Ureter (tissue), 1 donor: ENCODE results near the gene DCHS1. TPM values are rescaled to one million over a fixed set of nuclear protein-coding genes. Genes with fewer than 3 reads are reported as not detected.
"Not testable (repeated sequence)": the region's sequence is repeated elsewhere in the genome, so short reads cannot be mapped to it uniquely, and the experiment has no call there.

ENCODE experiments used
- DNase-seq: peaks from one replicate; pipeline ENCODE4 v3.0.0-alpha.2; 2020; ENCODE audit warnings: low spot score
- total RNA-seq: library from RNA; stranded (reverse); gene quantifications from one replicate; pipeline ENCODE4 v1.2.4, GENCODE V29; 2023
- donor health status: DM: yes; HTN: yes; CAD: no.

DCHS1 gene, protein sequence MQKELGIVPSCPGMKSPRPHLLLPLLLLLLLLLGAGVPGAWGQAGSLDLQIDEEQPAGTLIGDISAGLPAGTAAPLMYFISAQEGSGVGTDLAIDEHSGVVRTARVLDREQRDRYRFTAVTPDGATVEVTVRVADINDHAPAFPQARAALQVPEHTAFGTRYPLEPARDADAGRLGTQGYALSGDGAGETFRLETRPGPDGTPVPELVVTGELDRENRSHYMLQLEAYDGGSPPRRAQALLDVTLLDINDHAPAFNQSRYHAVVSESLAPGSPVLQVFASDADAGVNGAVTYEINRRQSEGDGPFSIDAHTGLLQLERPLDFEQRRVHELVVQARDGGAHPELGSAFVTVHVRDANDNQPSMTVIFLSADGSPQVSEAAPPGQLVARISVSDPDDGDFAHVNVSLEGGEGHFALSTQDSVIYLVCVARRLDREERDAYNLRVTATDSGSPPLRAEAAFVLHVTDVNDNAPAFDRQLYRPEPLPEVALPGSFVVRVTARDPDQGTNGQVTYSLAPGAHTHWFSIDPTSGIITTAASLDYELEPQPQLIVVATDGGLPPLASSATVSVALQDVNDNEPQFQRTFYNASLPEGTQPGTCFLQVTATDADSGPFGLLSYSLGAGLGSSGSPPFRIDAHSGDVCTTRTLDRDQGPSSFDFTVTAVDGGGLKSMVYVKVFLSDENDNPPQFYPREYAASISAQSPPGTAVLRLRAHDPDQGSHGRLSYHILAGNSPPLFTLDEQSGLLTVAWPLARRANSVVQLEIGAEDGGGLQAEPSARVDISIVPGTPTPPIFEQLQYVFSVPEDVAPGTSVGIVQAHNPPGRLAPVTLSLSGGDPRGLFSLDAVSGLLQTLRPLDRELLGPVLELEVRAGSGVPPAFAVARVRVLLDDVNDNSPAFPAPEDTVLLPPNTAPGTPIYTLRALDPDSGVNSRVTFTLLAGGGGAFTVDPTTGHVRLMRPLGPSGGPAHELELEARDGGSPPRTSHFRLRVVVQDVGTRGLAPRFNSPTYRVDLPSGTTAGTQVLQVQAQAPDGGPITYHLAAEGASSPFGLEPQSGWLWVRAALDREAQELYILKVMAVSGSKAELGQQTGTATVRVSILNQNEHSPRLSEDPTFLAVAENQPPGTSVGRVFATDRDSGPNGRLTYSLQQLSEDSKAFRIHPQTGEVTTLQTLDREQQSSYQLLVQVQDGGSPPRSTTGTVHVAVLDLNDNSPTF (N-terminal part only)
- total RNA-seq, result 26.0 TPM

DNA sequence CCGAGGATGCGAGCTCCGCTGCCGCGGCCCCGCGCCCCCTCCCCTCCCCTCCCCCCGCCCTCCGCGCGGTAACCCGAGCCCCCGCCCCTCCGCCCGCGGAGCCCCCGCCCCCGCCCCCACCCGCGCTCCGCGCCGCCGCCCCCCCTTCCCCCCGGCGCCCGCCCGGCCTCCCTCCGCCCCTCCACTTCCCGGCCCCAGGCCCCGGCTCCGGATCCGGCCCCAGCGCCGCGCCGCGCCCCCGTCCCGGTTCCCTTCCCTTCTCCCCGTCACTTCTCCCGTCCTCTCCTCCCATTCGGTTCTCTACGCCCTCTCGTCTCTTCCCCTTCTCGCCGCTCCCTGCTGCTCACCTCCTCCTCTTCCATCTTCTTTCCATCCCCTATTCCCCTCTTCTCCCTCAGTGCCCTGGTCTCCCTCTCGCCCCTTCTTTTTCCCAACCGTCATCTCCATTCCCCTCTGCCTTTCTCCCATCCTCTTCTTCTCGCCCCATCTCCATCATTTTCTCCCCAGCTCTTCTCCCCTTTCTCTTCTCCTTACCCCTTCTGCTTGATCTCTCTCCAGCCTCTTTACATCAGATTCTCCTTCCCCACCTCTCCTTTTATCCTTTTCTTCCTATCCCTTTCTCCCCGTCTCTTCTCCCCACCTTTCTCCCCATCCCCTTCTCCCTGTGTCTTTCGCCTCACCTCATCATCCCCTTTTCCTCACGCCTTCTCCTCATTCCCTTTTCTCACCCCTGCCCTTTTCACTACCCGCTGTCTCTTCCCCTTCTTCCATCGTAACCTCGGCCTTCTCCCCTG lies at the start of gene DCHS1:
Gene DCHS1, minus strand, starts transcription at position 20 of the 794 bp plus-strand sequence. CDS start 14,196 bp downstream, outside the sequence.
- no peak for DNase-seq

DNA sequence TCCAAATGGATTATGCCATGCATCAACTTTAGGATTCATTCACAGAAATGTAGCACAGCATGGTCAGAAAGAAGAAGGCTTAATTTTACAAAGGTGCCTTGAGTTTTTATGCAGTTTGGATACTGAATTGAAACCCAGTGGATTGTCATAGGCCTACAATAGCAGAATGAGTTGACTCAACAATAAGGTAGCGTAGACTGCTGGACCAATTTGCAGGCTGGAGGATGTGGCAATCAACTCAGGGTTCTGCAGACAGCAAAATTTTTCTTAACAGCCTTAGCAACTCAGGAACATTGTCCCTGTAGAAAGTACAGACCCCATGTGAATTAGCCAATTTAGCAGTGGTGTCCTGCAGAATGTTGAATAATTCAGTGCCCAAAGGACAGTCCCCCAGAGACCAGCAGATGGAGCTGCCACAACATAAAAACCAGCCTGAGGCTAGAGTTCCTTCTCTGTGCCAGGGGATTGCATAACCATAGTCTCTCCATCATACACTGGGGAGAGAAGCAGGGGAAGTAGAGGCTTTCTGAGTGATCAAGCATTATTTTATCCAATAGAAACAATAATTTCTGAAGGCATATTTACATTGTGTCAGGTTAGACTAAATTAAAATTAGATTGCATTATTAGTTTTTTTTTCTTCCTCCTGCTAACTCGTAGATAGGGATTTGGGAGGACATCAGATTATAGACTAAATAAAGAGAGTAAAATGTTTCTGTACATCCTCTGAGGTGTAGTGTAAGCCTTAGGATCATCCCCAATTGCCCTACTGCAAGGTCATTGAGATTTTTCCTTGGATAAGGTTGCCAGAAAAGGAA lies 47.8 kb upstream of the DCHS1 start:
- peak; percentile 67 for DNase-seq

DNA sequence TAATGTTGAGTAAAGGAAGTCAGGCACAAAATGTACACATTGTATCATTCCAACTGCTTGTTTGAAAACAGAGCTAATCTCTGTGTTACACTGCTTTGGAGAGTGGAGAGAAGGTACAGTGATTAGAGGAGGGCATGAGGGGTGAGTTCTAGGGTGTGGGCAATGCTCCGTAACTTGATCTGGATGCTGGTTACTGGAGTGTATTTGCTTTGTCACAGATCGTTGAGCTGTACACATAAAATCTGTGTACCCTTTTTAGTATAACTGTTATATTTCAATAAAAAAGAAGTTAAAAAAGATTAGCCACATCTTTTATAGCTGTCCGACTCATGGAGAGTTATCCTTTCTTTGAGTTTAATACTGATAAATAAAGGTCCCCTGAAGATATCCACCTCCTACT lies 46.3 kb upstream of the DCHS1 start:
- DNase-seq, result not testable (repeated sequence)

DNA sequence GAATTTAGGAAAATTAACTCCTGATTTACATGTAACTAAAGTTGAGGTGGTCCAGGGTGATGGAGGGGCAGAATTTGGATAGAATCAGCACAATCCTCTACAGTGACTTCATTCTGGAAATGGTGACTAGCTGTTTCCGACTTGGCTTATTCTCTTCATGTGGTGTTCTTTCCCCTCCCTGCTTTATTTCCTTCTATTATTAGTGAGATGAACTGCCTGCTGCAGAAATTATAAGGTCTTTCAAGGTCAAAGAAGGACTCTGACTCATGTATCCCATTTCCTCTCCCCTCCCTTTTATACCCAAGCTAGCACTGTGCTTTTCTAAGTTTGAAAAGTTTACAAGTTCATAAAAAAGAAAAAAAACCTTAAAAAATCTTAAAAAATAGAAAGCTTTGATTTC lies 39.8 kb upstream of the DCHS1 start:
- no peak for DNase-seq

DNA sequence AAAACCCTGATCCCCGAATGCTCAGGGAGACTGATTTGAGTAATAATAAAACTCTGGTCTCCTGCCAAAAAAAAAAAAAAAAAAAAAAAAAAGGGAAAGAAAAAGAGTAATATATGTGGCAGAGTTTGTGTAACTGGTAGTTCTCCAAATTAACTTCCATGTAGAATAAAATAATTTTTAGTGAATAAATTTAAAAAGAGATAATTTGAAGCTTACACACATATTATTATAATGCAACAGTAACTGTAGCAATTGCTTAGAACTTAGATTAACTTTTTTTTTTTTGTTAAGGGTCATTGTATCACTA lies 38.6 kb upstream of the DCHS1 start:
- no peak for DNase-seq

DNA sequence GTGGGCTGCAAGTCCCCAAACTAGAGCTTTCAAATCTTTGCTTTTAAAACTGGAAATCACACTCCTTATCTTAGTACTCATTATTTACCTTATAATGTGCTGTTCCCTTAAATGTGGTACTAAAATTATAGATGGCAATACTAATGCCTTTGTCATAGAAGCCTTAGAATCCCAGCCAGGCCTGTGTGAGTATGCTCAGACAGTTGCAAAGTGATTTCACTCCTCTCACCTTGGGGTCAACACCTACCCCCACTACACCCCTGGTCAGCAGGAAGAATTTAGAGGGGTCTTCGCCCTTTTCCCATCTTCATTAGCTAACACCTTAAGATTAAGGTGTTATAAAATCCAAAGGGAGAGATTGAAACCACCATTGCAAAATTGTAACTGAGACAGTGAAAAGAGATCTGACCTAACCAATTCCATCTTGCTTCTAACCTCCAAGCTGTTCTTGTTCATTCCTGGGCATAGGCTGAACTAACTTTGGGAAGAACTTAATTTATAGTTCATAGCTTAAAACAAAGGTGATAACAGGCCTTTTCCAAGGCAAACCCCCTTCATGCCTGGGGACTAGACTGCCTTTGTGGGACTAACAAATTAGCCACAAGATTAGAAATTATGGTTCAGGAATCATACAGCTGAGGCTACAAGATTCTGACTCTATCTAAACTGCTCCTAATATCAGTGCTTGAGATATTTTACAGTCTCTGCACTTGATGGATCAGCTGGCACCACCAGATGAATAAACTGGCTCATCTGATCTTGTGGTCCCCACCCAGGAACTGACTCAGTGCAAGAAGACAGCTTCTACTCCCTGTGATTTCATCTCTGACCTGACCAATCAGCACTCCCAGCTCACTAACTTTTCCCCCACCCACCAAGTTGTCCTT lies 38.0 kb upstream of the DCHS1 start:
- no peak for DNase-seq

DNA sequence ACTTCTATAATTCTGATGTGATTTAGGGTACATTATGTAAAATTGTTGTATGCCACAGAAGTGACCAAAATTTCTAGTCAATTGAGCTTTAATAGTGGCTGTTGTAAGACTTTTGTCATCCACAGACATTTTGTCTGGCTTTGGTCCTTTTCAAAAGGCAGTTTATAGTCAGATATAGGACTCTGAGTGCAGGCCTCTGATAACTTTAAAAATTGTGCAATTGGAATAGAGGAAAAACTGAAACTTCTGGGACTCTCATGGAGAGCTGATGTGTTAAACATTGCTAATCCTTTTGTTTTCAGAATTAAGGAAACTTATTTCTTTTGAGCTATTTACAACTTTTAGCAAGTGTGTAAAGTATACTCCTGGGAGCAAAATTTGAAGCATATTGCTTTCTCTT lies 36.5 kb upstream of the DCHS1 start:
- no peak for DNase-seq

DNA sequence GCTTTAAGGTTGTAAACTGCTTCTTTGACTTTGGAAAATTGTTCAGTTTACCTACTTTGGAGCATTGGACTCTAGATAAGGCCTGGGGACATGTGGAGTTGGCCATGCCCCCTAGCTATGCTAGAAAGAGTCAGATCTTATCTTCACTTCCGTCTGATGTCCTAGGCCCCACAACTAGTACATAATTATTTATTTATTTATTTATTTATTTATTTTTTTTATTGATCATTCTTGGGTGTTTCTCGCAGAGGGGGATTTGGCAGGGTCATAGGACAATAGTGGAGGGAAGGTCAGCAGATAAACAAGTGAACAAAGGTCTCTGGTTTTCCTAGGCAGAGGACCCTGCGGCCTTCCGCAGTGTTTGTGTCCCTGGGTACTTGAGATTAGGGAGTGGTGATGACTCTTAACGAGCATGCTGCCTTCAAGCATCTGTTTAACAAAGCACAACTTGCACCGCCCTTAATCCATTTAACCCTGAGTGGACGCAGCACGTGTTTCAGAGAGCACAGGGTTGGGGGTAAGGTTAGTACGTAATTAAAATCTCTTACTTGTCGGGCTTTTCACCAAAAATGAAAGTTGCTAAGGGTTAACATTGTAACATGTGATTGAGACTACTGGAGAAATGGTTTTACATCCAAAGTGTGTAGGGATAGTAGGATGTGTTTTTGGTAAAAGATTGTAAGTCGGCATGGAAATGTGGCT lies 35.0 kb upstream of the DCHS1 start:
- not testable (repeated sequence) for DNase-seq

DNA sequence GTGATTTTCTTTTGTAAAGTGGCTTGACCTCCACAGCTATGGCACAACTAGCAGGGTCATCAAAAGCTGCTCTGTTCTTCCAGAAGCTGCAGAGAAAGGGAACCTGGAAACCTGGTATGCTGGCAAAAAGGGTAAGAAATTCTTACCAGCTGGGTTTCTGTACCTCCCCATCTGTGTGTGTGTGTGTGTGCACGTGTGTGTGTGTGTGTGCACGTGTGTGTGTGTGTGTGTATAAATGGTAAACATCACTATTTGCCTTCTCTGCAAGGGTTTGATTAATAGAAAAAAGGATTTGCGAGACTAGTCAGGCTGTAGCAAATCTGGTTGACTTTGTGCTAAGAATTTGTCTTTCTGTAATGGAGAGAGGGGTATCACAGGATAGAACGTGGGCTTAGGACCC lies 32.3 kb upstream of the DCHS1 start:
- no peak for DNase-seq

DNA sequence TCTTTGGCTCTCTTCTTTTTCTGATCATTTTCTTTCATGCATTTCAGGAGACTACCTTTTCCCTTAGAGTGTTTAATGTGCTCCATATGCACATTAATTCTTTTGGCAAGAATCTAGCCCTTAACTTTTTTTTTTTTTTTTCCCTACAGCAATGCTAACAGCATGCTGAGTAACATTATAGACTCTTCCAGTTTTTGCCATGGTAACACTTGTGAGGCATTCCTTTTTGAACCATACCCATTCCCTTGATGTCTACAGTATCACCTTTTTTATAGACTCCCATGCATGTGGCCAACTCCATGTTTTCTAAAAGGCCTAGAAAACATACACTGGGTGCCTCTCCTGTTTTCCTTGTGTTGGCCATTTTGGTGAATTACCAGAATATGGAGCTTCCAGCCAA lies 30.4 kb upstream of the DCHS1 start:
- DNase-seq, result no peak

DNA sequence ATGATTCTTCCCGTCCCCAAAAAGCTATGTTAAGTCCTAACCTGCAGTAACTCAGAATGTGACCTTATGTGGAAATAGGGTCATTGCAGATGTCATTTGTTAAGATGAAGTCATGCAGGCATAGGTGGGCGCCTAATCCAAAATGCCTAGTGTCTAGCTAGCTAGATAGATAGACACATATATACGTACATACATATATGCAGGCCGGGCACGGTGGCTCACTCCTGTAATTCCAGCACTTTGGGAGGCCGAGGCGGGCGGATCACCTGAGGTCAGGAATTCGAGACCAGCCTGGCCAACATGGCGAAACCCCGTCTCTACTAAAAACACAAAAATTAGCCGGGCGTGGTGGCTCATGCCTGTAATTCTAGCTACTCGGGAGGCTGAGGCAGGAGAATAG lies 28.5 kb upstream of the DCHS1 start:
- DNase-seq, result not testable (repeated sequence)

DNA sequence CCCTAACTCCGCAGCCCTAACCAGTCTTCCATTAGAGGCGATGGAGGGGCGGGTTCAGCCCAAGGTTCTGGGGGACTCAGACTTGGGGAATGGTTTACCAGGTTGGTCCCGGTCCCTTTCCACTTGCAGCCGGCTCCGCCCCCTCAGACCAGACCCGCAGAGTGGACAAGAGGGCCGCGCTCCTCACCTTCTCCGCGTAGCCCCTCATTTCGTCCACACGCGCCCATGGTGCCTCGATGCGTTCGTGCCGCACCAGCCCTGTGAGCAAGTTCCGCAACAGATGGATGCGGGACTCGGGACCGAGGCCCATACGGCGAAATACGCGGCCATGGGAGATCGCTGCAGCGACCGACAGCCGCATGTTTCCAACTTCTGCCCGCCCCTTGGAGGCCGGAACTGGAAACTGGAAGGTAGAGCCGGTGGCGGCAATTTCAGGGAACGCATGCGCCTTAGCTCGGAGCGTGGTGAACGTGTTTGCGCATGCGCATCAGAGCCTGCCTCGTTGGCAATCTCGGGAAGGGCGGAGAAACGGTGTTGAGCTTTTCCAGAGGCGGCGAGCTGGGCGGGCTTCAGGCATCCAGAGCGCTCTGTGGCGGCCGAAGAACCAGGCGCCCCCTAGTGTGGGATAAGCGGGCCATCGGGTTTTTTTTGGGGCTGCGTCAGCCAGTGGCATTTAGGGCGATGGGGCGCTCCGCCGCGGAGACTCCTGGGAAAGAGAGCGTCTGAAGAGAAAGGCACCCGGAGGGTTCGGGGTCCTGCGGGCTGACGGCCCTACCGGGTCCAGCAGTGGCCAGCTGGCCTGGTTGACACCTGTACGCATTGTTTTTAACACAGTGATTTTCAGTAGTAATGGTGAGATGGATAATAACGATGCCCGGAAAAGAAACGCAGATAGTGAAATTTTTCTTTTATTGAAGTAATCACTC lies 27.6 kb upstream of the DCHS1 start, which contains the start of gene MRPL17:
Gene MRPL17, minus strand, starts transcription at position 405 of the 926 bp plus-strand sequence. Its CDS starts 44 bp downstream, at position 361.
- DNase-seq, result peak; percentile 100

DNA sequence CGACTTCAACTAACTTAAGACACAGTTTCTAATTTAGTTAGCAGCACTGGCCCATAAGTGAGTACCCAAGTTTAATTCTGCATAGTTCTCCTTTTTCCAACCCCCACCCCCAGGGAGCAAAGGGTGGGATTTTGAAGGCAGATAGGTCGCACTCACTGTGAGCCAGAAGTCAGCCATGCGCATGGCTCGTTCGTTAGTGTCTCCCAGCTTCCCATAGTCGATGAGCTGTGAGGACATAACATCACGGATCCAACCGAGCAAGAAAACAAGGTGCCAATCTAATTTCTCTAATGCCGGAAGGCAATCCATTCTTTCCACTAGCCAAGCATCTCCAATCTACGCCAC lies 27.0 kb upstream of the DCHS1 start:
- no peak for DNase-seq

DNA sequence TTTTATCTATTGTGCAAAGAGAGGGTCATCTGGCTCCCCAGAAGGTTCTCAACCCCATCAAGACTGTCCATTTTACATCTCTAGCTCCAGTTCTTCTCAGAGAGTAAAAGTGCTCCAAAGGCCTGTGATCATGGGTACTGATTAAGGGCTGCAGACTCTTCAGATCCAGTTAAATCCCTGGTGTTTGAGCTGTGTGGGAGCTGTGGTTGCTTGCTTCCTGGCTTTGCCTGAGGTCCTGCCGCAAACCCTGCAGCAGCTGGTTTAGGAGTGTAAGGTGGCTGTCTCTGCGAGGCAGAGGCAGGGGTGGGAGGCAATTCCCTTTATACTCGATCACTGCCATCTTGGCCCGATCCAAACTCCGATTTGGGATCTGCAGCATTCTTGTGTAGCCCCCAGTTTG lies 26.3 kb upstream of the DCHS1 start:
- DNase-seq, result no peak

DNA sequence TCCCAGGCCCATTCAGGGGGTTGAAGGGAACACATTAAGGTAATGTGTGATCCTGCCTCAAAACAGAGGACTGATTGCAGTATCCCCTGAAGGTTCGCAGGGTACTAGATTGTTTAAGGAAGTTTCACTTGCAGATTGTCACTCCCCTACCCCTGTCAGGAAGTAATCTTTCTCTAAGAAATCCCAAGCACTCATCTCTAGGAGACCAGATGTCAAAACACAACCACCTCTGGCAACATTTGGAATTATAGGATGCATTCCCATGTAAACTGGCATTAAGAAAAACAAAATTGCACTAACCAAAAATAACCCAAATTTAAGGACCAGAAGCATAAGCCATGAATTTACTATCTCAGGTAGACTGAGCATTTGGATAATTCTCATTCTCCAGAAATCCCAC lies 25.9 kb upstream of the DCHS1 start:
- DNase-seq, result no peak

DNA sequence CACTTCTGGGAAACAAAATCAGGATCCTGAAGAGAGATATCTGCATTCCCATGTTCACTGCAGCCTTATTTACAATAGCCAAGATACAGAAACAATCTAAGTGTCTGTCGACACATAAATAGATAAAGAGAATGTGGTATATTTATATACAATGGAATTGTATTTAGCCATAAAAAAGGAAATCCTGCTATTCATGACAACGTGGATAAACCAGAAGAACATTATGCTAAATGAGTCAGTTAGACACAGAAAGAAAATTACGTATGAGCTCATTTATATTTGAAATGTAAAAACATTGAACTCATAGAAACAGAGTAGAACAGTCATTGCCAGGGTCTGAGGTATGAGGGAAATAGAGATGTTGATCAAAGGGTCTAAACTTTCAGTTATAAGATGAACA lies 21.4 kb upstream of the DCHS1 start:
- DNase-seq, result no peak

DNA sequence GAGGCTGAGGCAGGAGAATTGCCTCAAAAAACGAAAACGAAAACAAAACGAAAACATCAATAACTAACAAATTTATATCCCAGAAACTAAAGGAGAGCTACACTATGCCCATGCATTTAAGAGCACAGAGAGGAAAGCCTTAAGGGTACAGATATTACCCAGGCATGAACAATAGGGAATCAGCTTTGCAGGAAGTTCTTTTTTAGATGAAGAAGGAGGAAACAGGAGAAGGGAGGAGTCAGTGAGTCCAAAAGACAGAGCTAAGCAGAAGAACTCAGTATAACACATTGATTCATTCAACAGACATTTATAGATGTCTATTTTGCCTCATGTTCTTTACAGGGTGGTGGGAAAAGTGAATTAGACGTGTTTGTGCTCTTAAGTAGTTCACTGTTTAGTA lies 19.3 kb upstream of the DCHS1 start:
- no peak for DNase-seq

DNA sequence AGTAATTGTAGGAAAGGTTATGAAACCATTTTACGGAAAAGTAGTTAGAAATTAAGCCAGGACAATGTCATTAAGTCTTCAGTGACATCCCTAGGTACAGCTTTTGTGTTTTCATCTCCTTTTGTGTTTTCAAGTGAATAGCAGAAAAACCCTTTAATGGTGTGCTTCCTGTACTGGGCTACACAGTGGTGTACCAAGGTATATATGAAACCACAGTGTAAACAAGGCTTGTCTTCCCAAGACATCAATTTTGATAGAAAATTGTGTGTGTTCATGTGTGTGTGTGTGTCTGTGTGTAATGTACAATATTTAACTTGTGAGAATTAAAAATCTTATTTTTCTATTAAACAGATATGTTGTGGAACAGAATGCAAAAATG lies 18.6 kb upstream of the DCHS1 start:
- DNase-seq, result no peak
